HG02943 (cell line): ENCODE data around the gene OR52E4.

ENCODE experiments used
- ATAC-seq: cut with Tn5 transposase; IDR thresholded peaks from one replicate; pipeline ENCODE4 v1.9.1; 2021; ENCODE audit warnings: mild to moderate bottlenecking, low read depth, moderate library complexity; ENCODE audit not compliant: unreplicated experiment

Gene OR52E4

GRCh38 chr11:5880329-5880728 is at the start of gene OR52E4:
TSS of gene OR52E4 (plus strand) at chr11:5880629. CDS start at chr11:5884293, 3,664 bp downstream.
- ATAC-seq: no peak

GRCh38 chr11:5831196-5831829 is 49.1 kb upstream of the OR52E4 start:
- ATAC-seq: no peak

DNA sequence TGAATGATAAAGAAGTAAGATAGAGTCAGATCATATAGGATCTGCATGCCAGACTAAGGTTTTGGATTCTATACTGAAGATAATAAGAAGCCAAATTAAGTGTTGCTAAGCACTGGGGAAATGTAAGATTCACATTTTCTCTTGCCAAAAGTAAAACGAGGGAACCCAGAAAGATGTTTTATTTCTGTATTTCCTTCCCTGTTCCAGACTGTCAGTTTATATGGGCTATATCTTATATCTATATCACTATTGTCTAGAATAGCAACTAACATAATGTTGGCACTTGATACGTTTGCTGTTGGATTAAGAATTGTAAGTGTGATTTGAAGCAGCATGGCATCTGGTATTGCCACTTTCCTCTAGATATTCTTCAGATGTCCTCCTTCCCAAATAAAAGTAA is 47.0 kb upstream of the OR52E4 start:
- ATAC-seq: no peak

DNA sequence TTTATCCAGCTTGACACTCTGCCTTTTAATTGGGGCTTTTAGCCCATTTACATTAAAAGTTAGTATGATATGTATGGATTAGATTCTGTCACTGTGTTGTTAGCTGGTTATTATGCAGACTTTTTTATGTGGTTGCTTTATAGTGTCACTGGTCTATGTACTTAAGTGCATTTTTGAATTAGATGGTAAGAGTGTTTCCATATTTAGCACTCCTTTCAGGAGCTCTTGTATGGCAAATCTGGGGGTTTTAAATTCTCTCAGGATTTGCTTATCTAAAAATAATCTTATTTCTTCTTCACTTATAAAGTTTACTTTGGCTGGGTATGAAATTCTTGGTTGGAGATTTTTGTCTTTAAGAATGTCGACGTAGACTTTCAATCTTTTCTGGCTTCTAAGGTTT is 42.7 kb upstream of the OR52E4 start:
- no peak for ATAC-seq

GRCh38 chr11:5841797-5842196 is 38.6 kb upstream of the OR52E4 start, which contains the start of gene OR52E6:
TSS of gene OR52E6 (minus strand) at chr11:5841897. CDS start at chr11:5841897, 0 bp downstream.
- no peak for ATAC-seq

GRCh38 chr11:5846701-5847100 is 33.7 kb upstream of the OR52E4 start:
- no peak for ATAC-seq

DNA sequence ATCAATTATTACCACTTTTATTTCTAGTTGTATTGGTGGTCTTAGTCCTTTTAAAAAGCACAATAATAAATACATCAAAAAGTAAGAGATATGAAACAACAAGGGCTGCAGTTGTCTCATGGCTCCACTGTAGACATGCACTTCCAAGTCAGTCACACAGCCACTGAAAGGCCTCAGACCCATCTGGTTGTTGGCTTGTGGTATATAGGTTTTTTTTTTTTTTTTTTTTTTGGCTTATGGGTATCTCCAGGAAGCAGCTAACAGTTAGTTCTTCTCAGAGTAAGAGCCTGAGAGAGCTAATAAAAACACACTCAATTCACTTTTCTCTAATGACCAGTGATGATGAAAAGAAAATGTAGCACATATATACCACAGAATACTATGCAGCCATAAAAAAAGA is 32.7 kb upstream of the OR52E4 start:
- no peak for ATAC-seq

- ATAC-seq: no peak
These were observed 29.4 kb upstream of the OR52E4 start for GRCh38 chr11:5851002-5851401.

- no peak for ATAC-seq
These were observed 22.8 kb upstream of the OR52E4 start, which contains the start of gene OR52E8 for GRCh38 chr11:5857590-5857989. TSS of gene OR52E8 (minus strand) at chr11:5857690. CDS start at chr11:5857690, 0 bp downstream.

DNA sequence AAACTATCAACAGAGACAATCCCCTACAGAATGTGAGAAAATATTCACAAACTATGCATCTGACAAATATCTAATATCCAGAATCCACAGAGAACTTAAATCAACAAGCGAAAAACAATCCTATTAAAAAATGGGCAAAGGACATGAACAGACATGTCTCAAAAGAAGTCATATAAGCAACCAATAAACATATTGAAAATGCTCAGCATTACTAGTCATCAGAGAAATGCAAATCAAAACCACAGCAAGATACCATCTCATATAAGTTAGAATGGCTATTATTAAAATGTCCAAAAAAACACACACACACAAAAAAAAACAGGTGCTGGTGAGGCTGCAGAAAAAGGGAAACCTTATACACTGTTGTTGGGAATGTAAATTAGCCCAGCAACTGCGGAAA is 14.6 kb upstream of the OR52E4 start:
- ATAC-seq: no peak

DNA sequence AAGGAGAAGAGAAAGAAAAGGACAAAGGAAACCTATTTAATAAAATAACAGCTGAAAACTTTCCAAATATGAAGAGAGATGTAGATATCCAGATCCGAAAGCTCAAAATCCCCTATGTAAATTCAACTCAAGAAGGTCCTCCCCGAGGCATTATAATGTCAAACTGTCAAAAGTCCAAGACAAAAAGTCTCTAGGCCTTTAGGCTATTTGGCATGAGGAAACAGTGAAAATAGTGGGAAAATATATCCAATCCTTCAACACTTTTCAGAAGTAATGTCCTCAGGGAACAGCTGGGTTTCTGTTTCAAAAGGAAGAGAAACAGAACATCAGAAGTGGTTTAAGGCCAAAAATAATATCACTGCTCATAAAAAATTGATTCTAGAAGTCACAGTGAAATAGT is 1.9 kb upstream of the OR52E4 start:
- no peak for ATAC-seq

DNA sequence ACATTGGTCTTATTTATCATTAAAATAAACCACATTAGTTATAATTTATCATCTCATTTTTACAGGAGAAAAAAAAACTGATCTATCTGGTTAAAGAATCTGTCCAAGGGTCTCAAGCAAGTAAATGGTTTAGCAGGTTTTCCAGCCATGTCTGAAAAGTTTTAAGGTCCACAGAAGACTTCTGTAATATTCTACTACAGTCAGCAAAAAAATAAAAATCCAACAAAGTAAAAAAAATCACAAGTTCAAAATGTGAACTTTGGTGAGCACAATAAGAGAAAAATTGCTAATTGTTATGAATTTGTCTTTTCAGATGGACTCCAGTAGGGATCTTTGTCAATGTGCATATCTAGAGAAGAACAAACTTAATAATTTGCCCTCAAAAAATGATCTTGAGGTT is 1.3 kb downstream of the OR52E4 start:
- no peak for ATAC-seq

DNA sequence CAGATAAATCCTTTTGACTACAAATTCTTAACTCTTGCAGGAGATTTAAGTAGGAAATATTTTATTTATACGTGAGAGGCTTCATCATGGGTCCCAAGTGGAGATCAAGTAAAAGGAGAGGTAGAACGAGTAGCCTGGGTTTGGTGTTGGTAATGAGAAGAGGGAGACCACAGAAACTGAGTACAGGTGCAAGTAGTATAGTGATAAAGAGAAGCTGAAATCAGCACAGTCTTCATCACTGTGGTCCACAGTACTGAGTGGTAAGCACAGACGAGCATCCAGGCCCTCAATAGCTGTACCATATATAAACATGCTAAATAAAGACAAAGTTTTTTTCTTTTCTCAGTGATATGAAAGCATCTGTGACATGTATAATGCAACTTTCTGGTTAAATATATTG is 6.7 kb downstream of the OR52E4 start:
- ATAC-seq: no peak

GRCh38 chr11:5887661-5888060 is 7.2 kb downstream of the OR52E4 start:
- ATAC-seq: no peak

DNA sequence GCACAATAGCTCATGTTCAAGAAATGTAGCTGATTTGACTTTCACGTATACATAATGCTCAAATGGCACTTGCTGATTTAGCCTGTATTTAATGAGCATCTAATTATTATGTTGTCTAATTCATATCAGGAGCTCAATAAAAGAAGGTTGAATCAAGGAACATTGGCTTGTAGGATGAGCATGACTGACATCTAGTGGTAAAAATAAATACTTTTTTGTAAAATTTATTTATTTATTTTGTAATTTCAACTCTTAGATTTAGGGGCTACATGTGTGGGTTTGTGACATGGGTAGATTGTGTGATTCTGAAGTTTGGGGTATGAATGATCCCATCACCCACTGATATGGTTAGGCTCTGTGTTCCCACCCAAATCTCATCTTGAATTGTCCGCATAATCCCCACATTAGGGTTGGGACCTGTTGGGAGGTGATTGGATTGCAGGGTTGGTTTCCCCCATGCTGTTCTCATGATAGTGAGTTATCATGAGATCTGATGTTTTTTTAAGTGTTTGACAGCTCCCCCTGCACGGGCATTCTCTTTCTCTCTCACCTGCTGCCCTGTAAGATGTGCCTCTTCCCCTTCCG is 10.9 kb downstream of the OR52E4 start:
- ATAC-seq: no peak

- ATAC-seq: no peak
These were observed 12.5 kb downstream of the OR52E4 start, which contains the start of gene OR52E5 for GRCh38 chr11:5892908-5893307. TSS of gene OR52E5 (plus strand) at chr11:5893208. CDS start at chr11:5900777, 7,569 bp downstream.

- no peak for ATAC-seq
These were observed 19.1 kb downstream of the OR52E4 start for GRCh38 chr11:5899534-5899933.

DNA sequence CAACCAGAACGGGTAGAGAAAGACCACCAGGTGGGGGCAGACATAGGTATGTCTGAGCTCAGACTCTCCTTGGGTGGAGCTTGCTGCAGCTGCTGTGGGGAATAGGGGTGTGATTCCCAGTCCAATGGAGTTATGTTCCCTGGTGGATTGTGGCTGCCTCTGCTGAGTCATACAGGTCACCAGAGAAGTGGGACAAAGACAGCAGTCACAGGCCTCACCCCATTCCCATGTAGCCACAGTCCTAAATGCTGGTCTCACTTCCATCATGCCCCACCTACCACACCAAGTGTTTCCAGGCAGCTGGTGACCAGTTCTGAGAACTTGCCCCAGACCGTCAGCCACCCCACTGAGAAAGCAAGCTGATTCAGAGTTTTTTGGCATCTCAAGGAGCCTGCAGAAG is 30.1 kb downstream of the OR52E4 start:
- ATAC-seq: no peak

DNA sequence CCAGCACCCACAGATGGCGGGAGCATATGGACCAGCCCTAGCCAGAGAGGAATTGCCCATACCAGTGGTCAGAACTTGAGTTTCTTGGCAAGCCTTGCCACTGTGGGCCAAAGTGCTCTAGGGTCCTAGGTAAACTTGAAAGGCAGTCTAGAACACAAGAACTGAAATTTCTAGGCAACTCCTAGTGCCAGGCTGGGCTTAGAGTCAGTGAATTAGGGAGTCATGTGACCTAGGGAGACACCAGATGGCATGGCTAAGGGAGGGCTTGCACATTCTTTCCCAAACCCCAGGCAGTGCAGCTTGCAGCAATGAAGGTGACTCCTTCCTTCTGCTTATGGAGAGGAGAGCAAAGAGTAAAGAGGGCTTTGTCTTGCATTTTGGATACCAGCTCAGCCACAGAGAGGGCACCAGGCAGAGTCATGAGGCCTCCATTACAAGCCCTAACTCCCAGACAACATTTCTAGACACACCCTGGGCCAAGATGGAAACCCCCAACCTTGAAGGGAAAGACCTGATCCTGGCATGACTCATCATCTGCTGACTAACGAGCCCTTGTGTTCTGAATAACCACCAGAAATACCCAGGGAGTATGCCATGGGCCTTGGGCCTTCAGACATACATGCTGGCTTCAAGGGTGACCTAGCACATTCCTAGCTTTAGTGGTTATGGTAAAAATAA is 42.5 kb downstream of the OR52E4 start:
- ATAC-seq: peak; percentile 73

DNA sequence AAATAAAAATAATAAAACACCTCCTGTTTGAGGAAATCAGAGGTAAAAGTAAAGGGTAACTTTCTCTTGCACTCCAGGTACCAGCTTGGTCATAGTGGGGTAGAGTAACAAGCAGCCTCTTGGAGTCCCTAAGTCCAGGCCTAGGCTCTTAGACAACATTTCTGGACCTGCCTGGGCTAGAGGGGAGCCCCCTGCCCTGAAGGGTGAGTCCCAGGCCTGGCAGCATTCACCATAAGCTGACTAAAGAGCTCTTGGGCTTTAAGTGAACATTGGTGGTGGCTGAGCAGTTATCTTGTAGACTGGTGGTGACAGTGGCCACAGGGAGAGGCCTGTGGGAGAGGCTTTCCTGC is 43.0 kb downstream of the OR52E4 start:
- ATAC-seq: peak; percentile 27

- no peak for ATAC-seq
These were observed 43.4 kb downstream of the OR52E4 start for GRCh38 chr11:5923794-5924193.

DNA sequence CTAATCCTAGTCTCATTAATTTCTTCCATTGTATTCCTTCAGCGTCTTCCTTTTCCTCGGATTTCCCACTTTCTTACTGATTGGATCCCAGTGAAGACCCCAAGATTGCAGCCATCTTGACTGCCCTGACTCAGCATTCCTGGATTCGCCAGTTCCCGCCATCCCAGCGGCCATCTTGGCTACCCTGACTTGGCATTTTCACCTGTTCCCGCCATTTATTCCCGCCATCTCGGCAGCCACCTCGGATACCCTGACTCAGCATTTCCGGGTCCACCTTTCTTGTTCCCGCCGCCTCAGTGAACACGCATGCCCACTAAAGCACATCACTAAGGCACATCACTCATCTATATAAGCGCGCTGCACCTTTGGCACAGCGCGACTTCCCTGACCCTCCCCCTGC is 47.8 kb downstream of the OR52E4 start:
- ATAC-seq: no peak
